ENCODE results near the gene ERN1. TPM values are rescaled to one million over a fixed set of nuclear protein-coding genes. Genes with fewer than 3 reads are reported as not detected.

ERN1 gene
- total RNA-seq, 1 donor from 2014 or later: 22.1 TPM

DNA sequence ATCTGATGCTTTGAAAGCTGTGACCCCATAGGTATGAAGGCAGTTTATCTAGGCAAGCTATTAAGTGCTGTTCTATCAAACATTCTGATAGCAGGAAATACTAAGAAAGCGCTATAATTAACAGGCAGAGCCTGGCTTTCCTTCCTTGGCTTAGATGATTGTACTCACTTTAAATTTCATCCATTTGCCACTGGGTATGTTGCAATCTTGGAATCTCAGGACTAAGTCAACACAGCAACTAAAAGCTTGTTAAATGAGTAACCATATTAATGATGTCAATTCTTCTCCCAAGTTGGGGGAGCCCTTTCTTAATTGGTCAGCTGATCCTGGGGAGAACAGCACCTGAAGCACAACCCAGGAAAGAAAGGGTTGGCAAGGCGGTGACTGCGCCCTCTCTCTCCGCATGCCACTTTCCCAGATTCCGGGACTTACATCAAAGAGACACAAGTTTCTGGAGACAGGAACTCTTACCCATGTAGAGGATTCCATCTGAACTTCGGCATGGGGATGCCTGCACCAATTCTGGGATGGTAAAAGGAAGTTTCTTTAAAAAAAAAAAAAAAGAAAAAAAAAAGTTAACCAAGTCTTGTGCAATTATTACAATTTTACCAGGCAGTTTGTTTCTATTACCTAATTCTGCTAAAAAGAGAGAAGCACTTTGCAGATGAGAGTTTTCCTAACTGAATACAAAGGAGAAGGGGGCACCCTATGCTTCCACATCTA, 55.1 kb downstream of the ERN1 start:
- no peak for FAIRE-seq

DNA sequence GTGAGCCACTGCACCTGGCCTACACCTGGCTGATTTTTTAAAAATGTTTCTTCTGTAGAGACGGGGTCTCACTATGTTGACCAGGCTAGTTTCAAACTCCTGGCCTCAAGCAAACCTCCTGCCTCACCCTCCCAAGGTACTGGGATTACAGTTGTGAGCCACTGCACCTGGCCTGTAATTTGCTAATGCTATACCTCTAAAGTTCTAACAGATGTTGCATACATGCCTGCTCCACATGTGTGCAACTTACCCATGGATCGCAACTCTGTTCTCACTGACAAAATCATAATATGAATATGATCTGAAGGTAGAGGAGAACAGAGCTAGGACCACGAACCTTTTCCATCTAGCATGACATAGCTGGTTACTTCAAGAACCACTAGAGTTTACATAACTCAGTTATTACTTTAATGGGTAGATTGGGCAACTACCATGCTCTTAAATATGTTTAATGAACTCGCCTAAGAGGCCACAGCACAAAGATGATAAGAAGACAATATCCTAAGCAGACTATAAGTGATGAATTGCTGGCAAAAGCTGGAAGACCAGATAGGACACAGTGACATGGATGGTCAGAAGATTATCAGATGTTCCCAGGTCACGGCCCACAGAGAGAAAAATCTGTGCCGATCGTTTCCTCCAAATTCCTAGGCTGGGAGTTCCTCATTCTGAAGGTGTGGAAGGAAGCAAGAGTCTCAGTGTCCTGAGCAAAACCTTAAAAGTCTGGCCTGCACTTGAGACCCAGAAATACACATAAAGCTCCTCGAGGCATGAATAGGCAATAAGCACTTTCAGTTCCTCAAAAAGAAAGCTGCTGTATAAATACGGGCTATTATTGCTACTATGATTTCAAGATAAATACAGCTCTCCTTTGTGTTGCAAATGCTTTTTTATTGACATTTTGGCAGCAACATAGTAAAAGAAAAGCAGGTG, 55.9 kb downstream of the ERN1 start:
- Histone ChIP-seq H3K27me3 (ENCODE audit: control insufficient read depth, insufficient read depth, low read length) (no peaks in the 10 kb centered on the region), H3K36me3 (ENCODE audit: control insufficient read depth, insufficient read depth, low read length) (peaks cover 23% of the 10 kb centered on the region), H3K4me3 (ENCODE audit: low read depth, low read length) (no peak overlapping the region)
- FAIRE-seq: no peak
- no peak for DNase-seq (ENCODE audit: low read depth)
- TF ChIP-seq, protein P1, sequence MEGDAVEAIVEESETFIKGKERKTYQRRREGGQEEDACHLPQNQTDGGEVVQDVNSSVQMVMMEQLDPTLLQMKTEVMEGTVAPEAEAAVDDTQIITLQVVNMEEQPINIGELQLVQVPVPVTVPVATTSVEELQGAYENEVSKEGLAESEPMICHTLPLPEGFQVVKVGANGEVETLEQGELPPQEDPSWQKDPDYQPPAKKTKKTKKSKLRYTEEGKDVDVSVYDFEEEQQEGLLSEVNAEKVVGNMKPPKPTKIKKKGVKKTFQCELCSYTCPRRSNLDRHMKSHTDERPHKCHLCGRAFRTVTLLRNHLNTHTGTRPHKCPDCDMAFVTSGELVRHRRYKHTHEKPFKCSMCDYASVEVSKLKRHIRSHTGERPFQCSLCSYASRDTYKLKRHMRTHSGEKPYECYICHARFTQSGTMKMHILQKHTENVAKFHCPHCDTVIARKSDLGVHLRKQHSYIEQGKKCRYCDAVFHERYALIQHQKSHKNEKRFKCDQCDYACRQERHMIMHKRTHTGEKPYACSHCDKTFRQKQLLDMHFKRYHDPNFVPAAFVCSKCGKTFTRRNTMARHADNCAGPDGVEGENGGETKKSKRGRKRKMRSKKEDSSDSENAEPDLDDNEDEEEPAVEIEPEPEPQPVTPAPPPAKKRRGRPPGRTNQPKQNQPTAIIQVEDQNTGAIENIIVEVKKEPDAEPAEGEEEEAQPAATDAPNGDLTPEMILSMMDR (IDR thresholded peaks at IDR 0.05; ENCODE audit: insufficient read depth, low read length, severe bottlenecking): no peak

More for the DNA sequence above, 55.1 kb downstream of the ERN1 start:
- H3K4me3 ChIP-seq (ENCODE audit: low read depth, low read length): no peak overlapping the region
- peak; percentile 97 for DNase-seq (ENCODE audit: low read depth)
- no peaks in the 10 kb centered on the region for H3K27me3 ChIP-seq (ENCODE audit: control insufficient read depth, insufficient read depth, low read length)
- TF ChIP-seq, protein P1 (IDR thresholded peaks at IDR 0.05; ENCODE audit: insufficient read depth, low read length, severe bottlenecking): no peak
- peaks cover 22% of the 10 kb centered on the region for H3K36me3 ChIP-seq (ENCODE audit: control insufficient read depth, insufficient read depth, low read length)

DNA sequence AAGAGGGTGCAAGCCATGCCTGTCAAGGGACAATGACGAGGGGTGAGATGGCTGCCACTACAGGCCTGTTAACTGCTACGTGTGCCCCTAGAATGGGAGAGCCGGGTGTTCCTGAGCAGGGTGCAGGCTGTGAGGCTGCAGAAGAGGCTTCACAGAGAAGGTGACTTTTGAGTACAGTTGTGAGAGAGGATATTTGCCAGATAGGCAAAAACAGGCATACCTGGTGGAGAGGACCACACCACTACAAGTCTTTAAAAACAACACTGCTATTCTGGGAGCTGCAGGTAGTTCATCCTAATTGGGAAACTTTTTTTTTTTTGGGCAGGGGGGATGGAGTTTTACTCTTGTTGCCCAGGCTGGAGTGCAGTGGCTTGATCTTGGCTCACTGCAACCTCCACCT, 58.8 kb downstream of the ERN1 start:
- TF ChIP-seq, protein P1 (IDR thresholded peaks at IDR 0.05; ENCODE audit: insufficient read depth, low read length, severe bottlenecking): no peak
- FAIRE-seq: no peak
- Histone ChIP-seq H3K36me3 (ENCODE audit: control insufficient read depth, insufficient read depth, low read length) (peaks cover 32% of the 10 kb centered on the region), H3K27me3 (ENCODE audit: control insufficient read depth, insufficient read depth, low read length) (no peaks in the 10 kb centered on the region), H3K4me3 (ENCODE audit: low read depth, low read length) (no peak overlapping the region)
- no peak for DNase-seq (ENCODE audit: low read depth)

DNA sequence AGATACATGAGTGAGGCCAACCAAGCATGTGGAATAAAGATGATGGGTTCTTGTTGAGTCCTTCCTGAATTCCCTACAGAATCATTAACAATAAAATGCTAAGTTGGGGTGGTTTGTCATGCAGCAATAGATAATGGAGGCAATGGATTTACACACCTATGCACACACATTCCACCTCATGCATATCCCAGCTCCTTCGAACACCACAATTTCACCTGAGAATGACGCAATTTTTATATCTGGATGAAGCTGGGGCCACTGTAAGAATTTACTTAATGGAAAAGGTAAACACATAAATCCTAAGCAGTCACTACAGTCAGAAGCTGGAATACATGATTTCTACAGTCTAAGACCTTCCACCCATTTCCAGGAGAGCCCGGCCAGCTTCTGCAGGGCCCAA, 59.7 kb downstream of the ERN1 start:
- DNase-seq (ENCODE audit: low read depth): no peak
- TF ChIP-seq, protein P1 (IDR thresholded peaks at IDR 0.05; ENCODE audit: insufficient read depth, low read length, severe bottlenecking): no peak
- no peak for FAIRE-seq
- H3K27me3 ChIP-seq (ENCODE audit: control insufficient read depth, insufficient read depth, low read length): no peaks in the 10 kb centered on the region
- H3K4me3 ChIP-seq (ENCODE audit: low read depth, low read length): no peak overlapping the region
- H3K36me3 ChIP-seq (ENCODE audit: control insufficient read depth, insufficient read depth, low read length): peaks cover 32% of the 10 kb centered on the region

DNA sequence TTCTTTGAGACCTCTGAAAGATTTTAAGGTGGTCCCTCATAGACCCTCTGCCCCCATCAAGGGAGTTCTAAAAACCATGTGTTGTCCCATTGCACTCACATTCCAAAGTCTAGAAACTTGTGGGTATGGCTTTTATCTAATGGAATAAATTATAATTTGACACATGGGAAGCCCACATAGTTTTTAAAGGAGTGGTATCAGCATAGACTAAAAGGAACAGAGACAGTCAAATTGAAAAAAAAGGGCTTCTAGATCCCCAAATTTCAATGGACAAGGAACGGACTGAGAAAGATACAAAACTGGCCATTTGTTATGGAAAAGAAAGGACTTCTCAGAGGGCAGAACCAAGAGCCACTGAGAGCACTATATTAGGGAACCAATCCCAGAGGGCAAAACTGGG, 60.8 kb downstream of the ERN1 start:
- no peak for FAIRE-seq
- Histone ChIP-seq H3K4me3 (ENCODE audit: low read depth, low read length) (no peak overlapping the region), H3K27me3 (ENCODE audit: control insufficient read depth, insufficient read depth, low read length) (no peaks in the 10 kb centered on the region), H3K36me3 (ENCODE audit: control insufficient read depth, insufficient read depth, low read length) (peaks cover 29% of the 10 kb centered on the region)
- no peak for DNase-seq (ENCODE audit: low read depth)
- TF ChIP-seq, protein P1 (IDR thresholded peaks at IDR 0.05; ENCODE audit: insufficient read depth, low read length, severe bottlenecking): no peak
